H1 (cell line): ENCODE data around the gene AKR1C3. TPM values are rescaled to one million over a fixed set of nuclear protein-coding genes. Genes with fewer than 3 reads are reported as not detected.

Experiments used
- CTCF ChIA-PET: fragments of 300-600 bp; sonication (Branson Sonifier 250); formaldehyde crosslinking; loops from one replicate; lab custom pipeline; 2021; ENCODE audit not compliant: partially characterized antibody; lab: Charles Lee
- POLR2A ChIA-PET: fragments of 300-600 bp; sonication (Branson Sonifier 250); formaldehyde crosslinking; loops from one replicate; lab custom pipeline; 2021; ENCODE audit warnings: inconsistent platforms; ENCODE audit not compliant: partially characterized antibody; lab: Charles Lee
- DNase-seq, 2 experiments: peaks; one replicate each; pipeline versions ENCODE4 v3.0.0 to v3.0.0-alpha.2; 2010 to 2022; ENCODE audit warnings: low spot score in 2 of 2, low read depth in 1 of 2, mixed read lengths in 1 of 2
- FAIRE-seq: peaks from 2 replicates; lab custom pipeline; 2011; peaks lifted over from hg19 to GRCh38; lab: Jason Lieb, UNC
- H2AFZ ChIP-seq: 2 replicates; pipeline ENCODE4 v1.8.1; 2012; ENCODE audit warnings: low read length, inconsistent platforms
- H2AK5ac ChIP-seq: 2 replicates; pipeline ENCODE4 v1.6.1; 2013; ENCODE audit warnings: low read depth, low read length
- H2BK120ac ChIP-seq: replicated peaks from 2 replicates; pipeline ENCODE3; 2013; ENCODE audit warnings: low read depth, low read length, inconsistent platforms
- H2BK12ac ChIP-seq: 2 replicates; pipeline ENCODE4 v1.6.1; 2013; ENCODE audit warnings: low read depth, low read length
- H2BK15ac ChIP-seq: 2 replicates; pipeline ENCODE4 v1.6.1; 2013; ENCODE audit warnings: low read length
- H2BK20ac ChIP-seq: 2 replicates; pipeline ENCODE4 v1.6.1; 2013; ENCODE audit warnings: low read length
- H2BK5ac ChIP-seq: 2 replicates; pipeline ENCODE4 v1.6.1; 2013; ENCODE audit warnings: low read depth, low read length
- H3K14ac ChIP-seq: 2 replicates; pipeline ENCODE4 v1.6.1; 2013; ENCODE audit warnings: inconsistent platforms; ENCODE audit not compliant: insufficient read length
- H3K18ac ChIP-seq: 2 replicates; pipeline ENCODE4 v1.6.1; 2013; ENCODE audit warnings: low read length; ENCODE audit errors: extremely low read depth
- H3K23ac ChIP-seq: 2 replicates; pipeline ENCODE4 v1.6.1; 2013; ENCODE audit warnings: inconsistent platforms; ENCODE audit not compliant: insufficient read length
- H3K23me2 ChIP-seq: 2 replicates; pipeline ENCODE4 v1.6.1; 2013; ENCODE audit warnings: low read depth, low read length
- H3K27ac ChIP-seq: 2 replicates; pipeline ENCODE4 v1.6.1; 2011; ENCODE audit warnings: low read depth, low read length, inconsistent platforms
- H3K27me3 ChIP-seq, 4 experiments: replicated peaks in 1 of 4; 1 replicate in 1 of 4; 2 replicates in 3 of 4; pipeline versions ENCODE4 v1.6.1 to v1.8.1; 2011 to 2013; ENCODE audit warnings: low read length in 3 of 4, mild to moderate bottlenecking in 3 of 4, inconsistent platforms in 2 of 4, mixed read lengths in 2 of 4, moderate library complexity in 1 of 4; ENCODE audit not compliant: control insufficient read depth in 3 of 4, insufficient read depth in 3 of 4; ENCODE audit errors: extremely low read depth in 1 of 4
- H3K36me3 ChIP-seq, 4 experiments: 2 replicates each; pipeline versions ENCODE4 v1.6.1 to v1.8.1; 2011 to 2013; ENCODE audit warnings: mild to moderate bottlenecking in 4 of 4, low read length in 3 of 4, moderate library complexity in 2 of 4, control low read depth in 1 of 4, inconsistent platforms in 1 of 4; ENCODE audit not compliant: insufficient read depth in 4 of 4, control insufficient read depth in 2 of 4
- H3K4ac ChIP-seq: replicated peaks from 2 replicates; pipeline ENCODE3; 2013; ENCODE audit warnings: low read length, low read depth, mixed read lengths, inconsistent platforms; ENCODE audit not compliant: insufficient read length
- H3K4me1 ChIP-seq, 4 experiments: replicated peaks in 1 of 4; 1 replicate in 1 of 4; 2 replicates in 3 of 4; pipeline versions ENCODE4 v1.6.1 to v1.8.1; 2011 to 2013; ENCODE audit warnings: low read length in 3 of 4, inconsistent platforms in 2 of 4, mixed read lengths in 1 of 4; ENCODE audit not compliant: insufficient read depth in 4 of 4, control insufficient read depth in 3 of 4
- H3K4me2 ChIP-seq, 2 experiments: 2 replicates each; pipeline versions ENCODE4 v1.6.1 to v1.8.1; 2011 to 2013; ENCODE audit warnings: low read depth in 2 of 2, low read length in 2 of 2, control low read depth in 1 of 2, inconsistent platforms in 1 of 2, mild to moderate bottlenecking in 1 of 2; ENCODE audit not compliant: insufficient read depth in 1 of 2
- H3K4me3 ChIP-seq, 4 experiments: fragments of 200-600, 300-600 bp in 1 of 4; sonication (generic), shearing (Covaris generic), sonication (Bioruptor Twin) in 1 of 4; 2 replicates each; pipeline versions ENCODE4 v1.5.1 to v1.8.1; 2011 to 2016; ENCODE audit warnings: low read length in 4 of 4, low read depth in 3 of 4, control low read depth in 2 of 4, inconsistent platforms in 2 of 4, mild to moderate bottlenecking in 2 of 4, mixed read lengths in 1 of 4, moderate library complexity in 1 of 4; ENCODE audit not compliant: insufficient read depth in 2 of 4; ENCODE audit errors: extremely low read depth in 1 of 4
- H3K56ac ChIP-seq: replicated peaks from 2 replicates; pipeline ENCODE3; 2013; ENCODE audit warnings: low read depth, mild to moderate bottlenecking, mixed read lengths, low read length, inconsistent platforms; ENCODE audit not compliant: insufficient read length
- H3K79me1 ChIP-seq: 2 replicates; pipeline ENCODE4 v1.6.1; 2013; ENCODE audit warnings: low read depth, low read length, control low read depth
- H3K79me2 ChIP-seq, 2 experiments: 2 replicates each; pipeline versions ENCODE4 v1.6.1 to v1.8.1; 2012 to 2013; ENCODE audit warnings: low read length in 2 of 2, mild to moderate bottlenecking in 2 of 2, inconsistent platforms in 1 of 2; ENCODE audit not compliant: insufficient read depth in 2 of 2, control insufficient read depth in 1 of 2
- H3K9ac ChIP-seq, 4 experiments: replicated peaks in 1 of 4; 1 replicate in 1 of 4; 2 replicates in 3 of 4; pipeline versions ENCODE4 v1.6.1 to v1.8.1; 2011 to 2013; ENCODE audit warnings: low read depth in 3 of 4, low read length in 3 of 4, control low read depth in 2 of 4, mild to moderate bottlenecking in 2 of 4, moderate library complexity in 2 of 4, inconsistent platforms in 1 of 4; ENCODE audit errors: extremely low read depth in 1 of 4
- H3K9me3 ChIP-seq, 2 experiments: 2 replicates each; pipeline versions ENCODE4 v1.6.1 to v1.8.1; 2012 to 2013; ENCODE audit warnings: mild to moderate bottlenecking in 2 of 2, moderate library complexity in 2 of 2, control low read depth in 1 of 2, inconsistent platforms in 1 of 2, low read depth in 1 of 2, low read length in 1 of 2, mixed read lengths in 1 of 2; ENCODE audit not compliant: insufficient read depth in 2 of 2
- H4K20me1 ChIP-seq, 2 experiments: replicated peaks in 1 of 2; 2 replicates each; pipeline versions ENCODE3 to v1.8.1; 2011 to 2013; ENCODE audit warnings: inconsistent platforms in 2 of 2, low read length in 2 of 2, mild to moderate bottlenecking in 1 of 2; ENCODE audit not compliant: insufficient read depth in 2 of 2, control insufficient read depth in 1 of 2
- H4K5ac ChIP-seq: 2 replicates; pipeline ENCODE4 v1.6.1; 2013; ENCODE audit warnings: low read length, low read depth, mixed read lengths, inconsistent platforms; ENCODE audit not compliant: insufficient read length
- H4K8ac ChIP-seq: 2 replicates; pipeline ENCODE4 v1.8.0; 2013; ENCODE audit warnings: mild to moderate bottlenecking, moderate library complexity, low read length, inconsistent platforms; ENCODE audit not compliant: insufficient read depth; ENCODE audit errors: extremely low read depth
- H4K91ac ChIP-seq: replicated peaks from 2 replicates; pipeline ENCODE3; 2013; ENCODE audit warnings: low read length, mixed read lengths, inconsistent platforms; ENCODE audit not compliant: insufficient read length
- BACH1 ChIP-seq: IDR thresholded peaks from 2 replicates; pipeline ENCODE4 v1.6.1; 2012; ENCODE audit warnings: low read length, improper control_type of control experiment
- CHD1 ChIP-seq: IDR thresholded peaks from 2 replicates; pipeline ENCODE4 v1.6.1; 2012; ENCODE audit warnings: low read depth, low read length, improper control_type of control experiment
- KDM1A ChIP-seq: fragments of 200-600, 300-600 bp; sonication (generic); IDR thresholded peaks from 2 replicates; pipeline ENCODE4 v1.7.1; 2016; ENCODE audit warnings: mild to moderate bottlenecking, low read length, borderline replicate concordance
- NRF1 ChIP-seq: IDR thresholded peaks from 2 replicates; pipeline ENCODE4 v1.6.1; 2011; ENCODE audit warnings: mild to moderate bottlenecking, low read depth, low read length, improper control_type of control experiment
- PHF8 ChIP-seq: fragments of 200-600 bp; sonication (generic); conservative IDR thresholded peaks from 2 replicates; pipeline ENCODE4 v1.7.1; 2012; ENCODE audit warnings: low read depth, mild to moderate bottlenecking, inconsistent platforms, low read length, moderate library complexity
- POU5F1 ChIP-seq: IDR thresholded peaks from 2 replicates; pipeline ENCODE4 v1.6.1; 2011; ENCODE audit warnings: low read depth, mild to moderate bottlenecking, low read length, moderate library complexity
- RBBP5 ChIP-seq: IDR thresholded peaks from 2 replicates; pipeline ENCODE4 v1.7.1; 2012; ENCODE audit warnings: low read depth, mild to moderate bottlenecking, inconsistent platforms, low read length, moderate library complexity, borderline replicate concordance
- WGBS, 2 experiments: shearing (Covaris generic) in 1 of 2; methylation state at CpG; one replicate each; pipeline versions ENCODE4 v1.1.6 to v1.1.7; 2013 to 2015; ENCODE audit warnings: low lambda C conversion rate in 2 of 2, mixed read lengths in 2 of 2, inconsistent platforms in 1 of 2, low coverage in 1 of 2, missing lambda C conversion rate in 1 of 2; ENCODE audit not compliant: insufficient replicate concordance in 2 of 2, insufficient coverage in 1 of 2, insufficient read length in 1 of 2; ENCODE audit errors: extremely low coverage in 1 of 2, missing lambda C conversion rate in 1 of 2; 5-methylcytosine and 5-hydroxymethylcytosine counted together
- polyA plus RNA-seq, 7 experiments: library from polyadenylated mRNA; depleted of rRNA in 3 of 7; stranded (reverse) in 5 of 7; unstranded in 2 of 7; fragments of >200 nt in 5 of 7; fragments of 200-250 nt in 2 of 7; gene quantifications; 1 replicate in 5 of 7; 2 replicates in 1 of 7; 4 replicates in 1 of 7; pipeline versions ENCODE4 v1.2.1 to v1.2.3, GENCODE V29; 2011 to 2013; ENCODE audit warnings: missing spikeins in 2 of 7, mixed read lengths in 2 of 7
- total RNA-seq: library from RNA; stranded (reverse); fragmentation: NEBNext Ultra II Directional; extraction: Animal tissue kit (Norgen Biotek cat#: 25700); gene quantifications from 2 replicates; pipeline ENCODE4 v1.2.1, GENCODE V29; 2021
- TF ChIP-seq, protein P1 (sequence below): IDR thresholded peaks from 2 replicates; pipeline ENCODE4 v1.6.1; 2011; ENCODE audit warnings: low read length, improper control_type of control experiment

The AKR1C3 gene
- total and polyA plus RNA-seq, 2 of the 8 experiments (the other 6 are each of a cell fraction or from before 2014, with no cell fraction given), result 4.6 to 6.9 TPM

DNA sequence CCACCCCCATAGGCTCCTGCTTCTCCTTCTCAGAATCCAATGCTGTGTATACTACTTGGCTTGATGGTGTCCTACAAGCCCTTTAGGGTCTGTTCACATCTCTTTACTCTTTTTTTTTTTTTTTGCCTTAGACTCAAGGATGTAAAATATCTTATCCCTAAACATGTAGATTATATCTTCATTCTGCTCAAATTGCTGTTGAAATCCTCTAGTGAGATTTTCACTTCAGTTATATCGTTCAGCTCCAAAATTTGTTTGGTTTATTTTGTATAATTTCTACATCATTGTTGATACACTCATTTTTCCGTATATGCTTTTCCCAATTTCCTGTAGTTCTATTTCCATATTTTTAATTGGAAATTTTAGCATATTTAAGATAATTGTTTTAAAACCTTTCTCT, 1.8 kb upstream of the AKR1C3 start:
- no peak overlapping the region for H3K56ac ChIP-seq
- H4K20me1 ChIP-seq, result no peaks in the 10 kb centered on the region
- no peak for DNase-seq
- H3K4ac ChIP-seq, result no peak overlapping the region
- no peaks in the 10 kb centered on the region for H3K23me2 ChIP-seq
- WGBS, 2 experiments, result 44% methylated on average over 2 of the region's 2 CpGs; no CpG with 5 or more reads in 1 of the 2 experiments
- ChIA-PET CTCF (interaction anchor here (0.7 to 6.2 kb wide), 3 partner anchors 15 to 1586 kb away, joined by 3 to 52 read pairs (median 3); no protein-coding TSS in a partner anchor), POLR2A (no interaction called here)
- H2BK5ac ChIP-seq, result no peak overlapping the region
- H3K9me3 ChIP-seq, result no peaks in the 10 kb centered on the region
- no peak overlapping the region for H2BK12ac ChIP-seq
- peaks cover 0 to 6% (median 1%) of the 10 kb centered on the region in 4 experiments; a peak in 3 of 7 replicates for H3K4me1 ChIP-seq
- H2BK15ac ChIP-seq, result no peak overlapping the region
- H3K14ac ChIP-seq, result no peak overlapping the region
- H3K4me2 ChIP-seq, result no peak overlapping the region
- H4K91ac ChIP-seq, result no peak overlapping the region
- no peaks in the 10 kb centered on the region for H3K79me1 ChIP-seq
- H3K18ac ChIP-seq, result no peak overlapping the region
- FAIRE-seq, result no peak
- H4K5ac ChIP-seq, result no peak overlapping the region
- TF ChIP-seq BACH1, result no peak
- TF ChIP-seq PHF8, result no peak
- no peak for TF ChIP-seq RBBP5
- no peak for TF ChIP-seq CHD1
- TF ChIP-seq, protein P1, sequence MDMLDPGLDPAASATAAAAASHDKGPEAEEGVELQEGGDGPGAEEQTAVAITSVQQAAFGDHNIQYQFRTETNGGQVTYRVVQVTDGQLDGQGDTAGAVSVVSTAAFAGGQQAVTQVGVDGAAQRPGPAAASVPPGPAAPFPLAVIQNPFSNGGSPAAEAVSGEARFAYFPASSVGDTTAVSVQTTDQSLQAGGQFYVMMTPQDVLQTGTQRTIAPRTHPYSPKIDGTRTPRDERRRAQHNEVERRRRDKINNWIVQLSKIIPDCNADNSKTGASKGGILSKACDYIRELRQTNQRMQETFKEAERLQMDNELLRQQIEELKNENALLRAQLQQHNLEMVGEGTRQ, result no peak
- no peak for TF ChIP-seq KDM1A
- no peak for TF ChIP-seq POU5F1
- TF ChIP-seq NRF1, result no peak
- TF ChIP-seq, all 59 proteins: peak for 0
- H2BK20ac ChIP-seq, result no peak overlapping the region
- H3K27ac ChIP-seq, result no peak overlapping the region
- H3K23ac ChIP-seq, result no peak overlapping the region
- H2AFZ ChIP-seq, result no peak overlapping the region
- no peaks in the 10 kb centered on the region for H3K36me3 ChIP-seq
- no peak overlapping the region for H3K4me3 ChIP-seq
- no peaks in the 10 kb centered on the region for H3K27me3 ChIP-seq
- H2BK120ac ChIP-seq, result no peak overlapping the region
- H3K79me2 ChIP-seq, result no peaks in the 10 kb centered on the region
- no peak overlapping the region for H2AK5ac ChIP-seq
- H4K8ac ChIP-seq, result no peak overlapping the region
- H3K9ac ChIP-seq, result no peak overlapping the region
